GM12878 (cell line): Measurements from ENCODE around the gene TMPRSS4. TPM values are rescaled to one million over a fixed set of nuclear protein-coding genes. Genes with fewer than 3 reads are reported as not detected.

Source experiments
- HCFC1 ChIP-seq: fragments of 150-350 bp; IDR thresholded peaks from 2 replicates; pipeline ENCODE4 v1.6.1; 2014; ENCODE audit warnings: low read length
- IRF4 ChIP-seq: IDR thresholded peaks from 2 replicates; pipeline ENCODE4 v1.6.1; 2011; ENCODE audit warnings: low read depth, low read length
- RBBP5 ChIP-seq: fragments of 200-600 bp; sonication (generic); conservative IDR thresholded peaks from 2 replicates; pipeline ENCODE4 v1.6.1; 2016
- REST ChIP-seq: IDR thresholded peaks from 2 replicates; pipeline ENCODE4 v1.6.1; 2012; ENCODE audit warnings: mild to moderate bottlenecking, low read depth, low read length
- TBL1XR1 ChIP-seq: IDR thresholded peaks from 2 replicates; pipeline ENCODE4 v1.6.1; 2012; ENCODE audit warnings: low read depth, low read length, improper control_type of control experiment
- YY1 ChIP-seq: IDR thresholded peaks from 2 replicates; pipeline ENCODE4 v1.6.1; 2011; ENCODE audit warnings: low read depth, mild to moderate bottlenecking, low read length
- ZBED1 ChIP-seq: IDR thresholded peaks from 2 replicates; pipeline ENCODE4 v1.6.1; 2016; ENCODE audit warnings: borderline replicate concordance
- ZBTB40 ChIP-seq: fragments of 450-650 bp; IDR thresholded peaks from 2 replicates; pipeline ENCODE4 v1.6.1; 2016; ENCODE audit warnings: mild to moderate bottlenecking, moderate library complexity, borderline replicate concordance
- ZSCAN29 ChIP-seq: fragments of 450-650 bp; IDR thresholded peaks from 2 replicates; pipeline ENCODE4 v1.6.1; 2017; ENCODE audit warnings: mild to moderate bottlenecking, moderate library complexity
- polyA plus RNA-seq, 11 experiments: library from polyadenylated mRNA; depleted of rRNA in 4 of 11; unstranded in 6 of 11; stranded (reverse) in 5 of 11; fragments of >200 nt; fragmentation: Nextera tagmentation in 4 of 11; fragmentation: Illumina TruSeq in 1 of 11; extraction: Ambion mirVana in 4 of 11; extraction: Trizol in 1 of 11; gene quantifications; 1 replicate in 1 of 11; 2 replicates in 10 of 11; pipeline versions ENCODE4 v1.2.1 to v1.2.3, GENCODE V29; 2011 to 2016; ENCODE audit warnings: inconsistent platforms in 2 of 11, missing spikeins in 2 of 11, low read depth in 1 of 11
- total RNA-seq, 4 experiments: library from RNA; depleted of rRNA in 3 of 4; stranded (reverse); fragments of >200 nt in 3 of 4; fragmentation: Illumina TruSeq in 1 of 4; extraction: Trizol in 1 of 4; gene quantifications; 2 replicates each; pipeline versions ENCODE4 v1.2.1 to v1.2.3, GENCODE V29; 2013 to 2021

TMPRSS4 gene
- total and polyA plus RNA-seq, 10 of the 15 experiments (the other 5 are each of a cell fraction or from before 2014, with no cell fraction given): 0.14 to 0.26 TPM; not detected in 8

- no peak for TF ChIP-seq ZBTB40
- no peak for TF ChIP-seq IRF4
- TF ChIP-seq ZBED1: no peak
- no peak for TF ChIP-seq TBL1XR1
- TF ChIP-seq ZSCAN29: no peak
- no peak for TF ChIP-seq HCFC1
- TF ChIP-seq YY1: no peak
- no peak for TF ChIP-seq REST
- no peak for TF ChIP-seq RBBP5
Observed at GRCh38 chr11:118135051-118135795, 58.3 kb downstream of the TMPRSS4 start (continued).
